ENCODE data around the gene SPATA32. TPM values are rescaled to one million over a fixed set of nuclear protein-coding genes. Genes with fewer than 3 reads are reported as not detected.
A peak's percentile ranks its signal among the peaks of the same experiment; 100 is the strongest.

SPATA32 gene
- total RNA-seq, 1 donor from 2014 or later: 0.28 TPM

DNA sequence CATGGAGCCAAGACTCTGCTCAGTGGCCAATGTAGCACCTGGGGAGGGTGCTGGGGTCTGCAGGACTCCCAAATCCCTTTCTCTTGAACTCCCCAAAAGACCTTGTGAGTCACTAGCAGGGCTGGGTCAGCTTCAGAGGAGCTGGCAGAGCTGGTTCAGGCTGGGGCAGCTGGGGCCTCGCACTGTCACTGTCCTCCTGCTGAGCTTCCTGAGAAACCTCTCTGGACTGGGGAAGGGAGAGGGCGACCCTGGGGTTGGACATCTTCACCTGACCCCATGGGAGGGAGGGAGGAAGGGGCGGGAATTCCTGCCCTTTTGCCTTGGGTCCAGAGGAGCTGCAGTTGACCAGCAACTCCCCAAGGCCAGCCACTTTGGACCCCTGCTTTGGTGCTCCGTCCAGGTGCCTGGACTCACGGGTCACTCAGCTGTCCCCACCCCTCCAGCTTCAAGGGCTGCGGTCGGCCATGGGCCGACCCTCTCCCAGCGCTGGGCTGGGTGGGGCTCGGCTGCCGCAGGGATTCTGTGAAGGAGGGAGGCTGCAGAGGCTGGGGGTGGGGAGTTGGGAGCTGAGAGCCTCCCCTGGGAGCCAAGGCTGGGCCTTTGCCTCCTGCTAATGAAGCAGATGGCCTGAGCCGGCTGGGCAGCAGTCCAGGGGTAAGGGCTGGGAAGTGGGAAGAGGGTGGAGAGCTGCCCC lies 31.0 kb downstream of the SPATA32 start:
- Mint-ChIP-seq H3K27me3 (no peaks in the 10 kb centered on the region), H3K4me1 (peaks cover 87% of the 10 kb centered on the region), H3K27ac (peak overlapping the region; percentile 94), H3K9me3 (no peaks in the 10 kb centered on the region), H3K4me3 (peak overlapping the region; percentile 99), H3K36me3 (ENCODE audit: low read depth) (peaks cover 54% of the 10 kb centered on the region)
- intact Hi-C loops (cut with micrococcal nuclease): no loop called here
- peak; percentile 62 for DNase-seq

- H3K4me3 Mint-ChIP-seq: peak overlapping the region; percentile 99
- peak; percentile 59 for DNase-seq
- H3K4me1 Mint-ChIP-seq: peaks cover 87% of the 10 kb centered on the region
- H3K27me3 Mint-ChIP-seq: no peaks in the 10 kb centered on the region
- no peaks in the 10 kb centered on the region for H3K9me3 Mint-ChIP-seq
- peak overlapping the region; percentile 94 for H3K27ac Mint-ChIP-seq
- intact Hi-C loops (cut with micrococcal nuclease): no loop called here
- peaks cover 52% of the 10 kb centered on the region for H3K36me3 Mint-ChIP-seq (ENCODE audit: low read depth)
Measured at GRCh38 chr17:45230410-45230786, 31.5 kb downstream of the SPATA32 start.

- peak; percentile 73 for DNase-seq
- peaks cover 51% of the 10 kb centered on the region for H3K36me3 Mint-ChIP-seq (ENCODE audit: low read depth)
Measured at GRCh38 chr17:45229681-45230409, 32.0 kb downstream of the SPATA32 start.

DNA sequence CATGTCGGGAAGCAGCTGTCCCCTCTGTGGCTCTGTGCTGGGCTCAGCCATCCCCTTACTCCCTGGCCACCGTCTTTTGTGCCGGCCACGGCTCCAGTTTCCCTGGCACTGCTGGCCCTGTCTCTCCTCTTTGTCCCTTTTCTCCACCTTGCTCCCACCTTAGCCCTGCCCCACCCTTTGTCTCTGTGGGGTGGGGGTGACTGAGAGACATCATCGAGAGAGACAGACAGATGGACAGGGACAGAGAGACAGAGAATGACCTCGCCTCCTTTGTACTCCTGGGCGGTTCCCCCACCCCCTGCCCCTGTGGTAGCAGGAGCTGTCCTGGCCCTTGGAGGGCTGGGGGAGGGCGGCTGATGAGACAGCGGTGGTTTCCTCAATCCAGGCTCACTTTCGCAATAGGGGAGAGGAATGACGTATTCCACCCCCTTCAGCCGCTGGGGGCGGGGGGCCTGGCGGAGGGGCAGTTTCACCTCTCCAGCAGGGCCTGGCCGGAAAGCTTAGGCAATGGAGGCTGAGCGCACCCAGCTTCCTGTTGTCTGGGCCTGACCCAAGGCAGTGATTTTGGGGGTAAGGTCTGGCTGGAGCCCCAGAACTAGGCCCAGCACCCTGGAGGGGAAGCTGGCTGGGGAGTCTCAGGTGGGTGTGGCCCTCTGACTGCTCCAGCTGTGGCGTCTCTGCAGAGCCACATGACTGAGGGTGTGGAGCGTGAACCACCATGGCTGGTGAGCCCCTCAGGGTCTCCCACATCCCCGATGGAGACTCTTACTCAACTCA lies 32.9 kb downstream of the SPATA32 start:
- H3K27ac Mint-ChIP-seq: peak overlapping the region; percentile 94
- peaks cover 81% of the 10 kb centered on the region for H3K4me1 Mint-ChIP-seq
- peaks cover 46% of the 10 kb centered on the region for H3K36me3 Mint-ChIP-seq (ENCODE audit: low read depth)
- intact Hi-C loops (cut with micrococcal nuclease): loop anchor here (1.0 to 5.0 kb wide), 6 partner anchors 9 to 167 kb away; partner anchors contain the start of genes HEXIM1, MAP3K14 and NMT1
- H3K4me3 Mint-ChIP-seq: peak overlapping the region; percentile 99
- H3K9me3 Mint-ChIP-seq: no peaks in the 10 kb centered on the region
- no peaks in the 10 kb centered on the region for H3K27me3 Mint-ChIP-seq
- peak; percentile 94 for DNase-seq

More at GRCh38 chr17:45229681-45230409, 32.0 kb downstream of the SPATA32 start:
- Mint-ChIP-seq H3K27me3 (no peaks in the 10 kb centered on the region), H3K4me3 (peak overlapping the region; percentile 99), H3K27ac (peak overlapping the region; percentile 94), H3K4me1 (peaks cover 87% of the 10 kb centered on the region), H3K9me3 (no peaks in the 10 kb centered on the region)
- intact Hi-C loops (cut with micrococcal nuclease): loop anchor here (1.0 to 5.0 kb wide), 6 partner anchors 10 to 168 kb away; partner anchors contain the start of genes HEXIM1, MAP3K14 and NMT1

DNA sequence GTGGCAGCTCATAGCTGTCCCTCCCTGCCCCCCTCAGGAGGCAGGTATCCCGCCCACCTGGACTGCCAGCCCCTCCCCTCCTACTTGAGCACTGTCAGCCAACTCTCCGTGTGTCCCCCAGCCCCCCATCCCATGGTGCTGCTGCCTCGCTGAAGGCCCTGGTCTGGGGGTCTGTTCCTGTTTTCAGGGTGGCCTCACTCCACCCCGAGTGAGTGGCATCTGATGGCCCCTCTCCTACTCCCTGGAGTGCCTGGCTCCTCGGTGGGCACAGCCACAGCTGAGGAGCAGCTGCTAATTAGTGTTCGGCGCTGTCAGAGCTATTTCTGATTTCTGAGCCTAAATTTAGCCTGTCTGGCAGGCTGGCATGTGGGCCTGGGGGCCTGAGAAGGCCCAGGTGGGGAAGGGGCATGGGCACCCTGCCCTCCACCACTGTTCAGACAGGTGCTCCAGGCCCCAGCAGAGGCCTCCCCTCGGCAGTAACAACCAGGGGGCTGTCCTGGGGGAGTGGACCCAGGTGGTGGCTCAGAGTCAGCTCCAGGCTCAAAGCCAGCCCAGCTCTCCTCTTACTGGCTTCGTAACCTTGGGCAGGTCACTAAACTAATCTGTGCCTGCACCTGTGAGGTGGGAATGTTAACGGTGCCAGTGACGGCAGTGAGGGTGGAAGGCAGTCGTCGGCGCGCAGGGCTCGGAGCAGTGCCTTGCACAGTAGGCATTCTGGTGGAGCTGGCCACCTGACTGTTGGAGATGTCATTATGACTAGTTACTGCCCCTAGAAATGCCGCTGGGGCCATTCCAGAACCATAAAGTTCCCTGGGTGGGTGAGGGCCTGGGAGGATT lies 33.8 kb downstream of the SPATA32 start:
- H3K36me3 Mint-ChIP-seq (ENCODE audit: low read depth): peaks cover 44% of the 10 kb centered on the region
- peak overlapping the region; percentile 94 for H3K27ac Mint-ChIP-seq
- peak; percentile 72 for DNase-seq
- no peaks in the 10 kb centered on the region for H3K9me3 Mint-ChIP-seq
- H3K27me3 Mint-ChIP-seq: no peaks in the 10 kb centered on the region
- intact Hi-C loops (cut with micrococcal nuclease): loop anchor here (2.0 to 5.0 kb wide), 3 partner anchors 67 to 166 kb away; partner anchors contain the start of genes HEXIM1, HEXIM2 and NMT1
- peaks cover 79% of the 10 kb centered on the region for H3K4me1 Mint-ChIP-seq
- peak overlapping the region; percentile 99 for H3K4me3 Mint-ChIP-seq

DNA sequence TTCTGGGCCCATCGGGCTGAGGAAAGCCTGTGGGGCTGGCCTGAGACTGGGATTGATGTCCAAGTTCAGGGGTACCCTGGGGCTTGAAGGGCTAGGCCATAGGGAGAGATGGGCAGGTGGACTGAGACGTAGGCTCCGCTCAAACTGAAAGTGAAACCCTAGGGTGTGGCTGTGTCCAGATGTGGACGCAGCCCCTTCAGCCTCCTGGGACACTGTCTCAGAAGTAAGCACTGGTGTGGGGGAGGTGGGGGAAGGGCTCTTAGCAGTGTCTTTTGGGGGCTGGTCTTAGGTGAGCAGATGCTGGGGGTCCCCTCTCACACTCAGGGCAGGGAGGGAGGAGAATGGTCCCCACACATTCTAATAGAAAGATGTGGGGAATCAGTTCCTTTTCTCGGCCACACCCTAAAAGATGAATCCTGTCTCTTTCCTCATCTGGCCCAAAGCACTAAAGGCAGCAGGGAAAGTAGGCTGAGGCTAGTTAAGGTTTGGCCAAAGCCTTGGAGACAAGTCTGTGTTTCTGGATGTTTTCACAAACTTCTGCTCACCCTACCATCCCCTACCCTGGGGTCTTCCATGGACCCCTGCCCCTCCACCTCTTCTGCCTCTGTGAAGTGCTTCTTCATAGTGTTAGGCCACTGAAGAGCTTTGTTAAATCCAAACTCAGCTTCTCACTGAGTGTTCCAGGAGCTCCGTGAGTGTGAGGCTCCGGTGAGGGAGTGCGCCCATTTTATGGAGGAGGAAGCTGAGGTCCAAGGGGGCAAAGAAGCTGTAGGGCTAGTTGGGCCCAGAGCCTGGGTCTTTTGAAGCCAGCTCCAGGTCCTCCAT lies 34.6 kb downstream of the SPATA32 start:
- Mint-ChIP-seq H3K27ac (peak overlapping the region; percentile 94), H3K4me3 (peak overlapping the region; percentile 99), H3K36me3 (ENCODE audit: low read depth) (peaks cover 45% of the 10 kb centered on the region), H3K4me1 (peaks cover 72% of the 10 kb centered on the region), H3K9me3 (no peaks in the 10 kb centered on the region), H3K27me3 (no peaks in the 10 kb centered on the region)
- DNase-seq: peak; percentile 81
- intact Hi-C loops (cut with micrococcal nuclease): loop anchor here (2.0 to 5.0 kb wide), 2 partner anchors 67 to 165 kb away; partner anchors contain the start of genes HEXIM2 and NMT1

GRCh38 chr17:45226576-45226975 lies 35.3 kb downstream of the SPATA32 start:
- DNase-seq: peak; percentile 72
- peak overlapping the region; percentile 99 for H3K4me3 Mint-ChIP-seq
- peak overlapping the region; percentile 94 for H3K27ac Mint-ChIP-seq
- H3K36me3 Mint-ChIP-seq (ENCODE audit: low read depth): peaks cover 41% of the 10 kb centered on the region
- H3K27me3 Mint-ChIP-seq: no peaks in the 10 kb centered on the region
- H3K9me3 Mint-ChIP-seq: no peaks in the 10 kb centered on the region
- intact Hi-C loops (cut with micrococcal nuclease): loop anchor here (1.0 to 5.0 kb wide), 3 partner anchors 9 to 164 kb away; partner anchors contain the start of genes HEXIM2 and NMT1
- peaks cover 64% of the 10 kb centered on the region for H3K4me1 Mint-ChIP-seq

GRCh38 chr17:45225964-45226530 lies 35.8 kb downstream of the SPATA32 start:
- DNase-seq: peak; percentile 97
- Mint-ChIP-seq H3K4me1 (peaks cover 61% of the 10 kb centered on the region), H3K27me3 (no peaks in the 10 kb centered on the region), H3K36me3 (ENCODE audit: low read depth) (peaks cover 41% of the 10 kb centered on the region), H3K27ac (peak overlapping the region; percentile 94), H3K4me3 (peak overlapping the region; percentile 99), H3K9me3 (no peaks in the 10 kb centered on the region)
- intact Hi-C loops (cut with micrococcal nuclease): loop anchor here (1.0 to 5.0 kb wide), 3 partner anchors 9 to 164 kb away; partner anchors contain the start of genes HEXIM2 and NMT1

DNA sequence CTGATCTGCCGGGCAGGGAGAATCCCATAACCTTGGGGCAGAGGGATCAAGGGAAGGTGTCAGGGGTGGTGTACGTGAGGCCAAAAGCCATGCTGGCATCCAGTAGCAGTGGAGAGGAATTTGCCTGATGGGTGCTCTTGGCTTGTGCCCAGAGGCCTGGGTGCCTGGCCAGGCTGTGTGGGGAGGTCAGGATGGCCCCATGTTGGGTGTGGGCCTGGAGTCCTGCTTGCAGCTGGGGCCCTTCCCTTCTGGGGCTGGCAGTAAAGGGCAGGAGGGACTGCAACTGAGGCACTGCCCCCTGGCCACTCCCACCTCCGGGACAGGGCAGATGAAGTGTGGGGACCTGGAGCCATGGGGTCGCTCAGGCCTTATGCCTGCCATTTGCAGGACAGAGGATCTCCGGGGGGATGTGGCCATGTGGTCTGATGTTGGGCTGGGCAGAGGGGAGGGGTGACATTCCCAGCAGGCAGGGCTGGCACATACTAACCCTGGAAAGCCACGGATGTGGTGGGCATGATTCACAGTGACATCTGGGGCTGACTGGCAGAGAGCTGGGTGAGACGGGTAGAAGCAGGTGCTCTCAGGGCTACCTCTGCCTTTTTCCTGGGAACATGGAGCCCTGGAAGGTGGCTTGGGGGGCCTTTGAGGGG lies 36.7 kb downstream of the SPATA32 start:
- Mint-ChIP-seq H3K4me1 (peaks cover 60% of the 10 kb centered on the region), H3K9me3 (no peaks in the 10 kb centered on the region)
- intact Hi-C loops (cut with micrococcal nuclease): loop anchor here (5.0 kb wide), 1 partner anchor 163 kb away; the partner anchor contains the start of gene NMT1

DNA sequence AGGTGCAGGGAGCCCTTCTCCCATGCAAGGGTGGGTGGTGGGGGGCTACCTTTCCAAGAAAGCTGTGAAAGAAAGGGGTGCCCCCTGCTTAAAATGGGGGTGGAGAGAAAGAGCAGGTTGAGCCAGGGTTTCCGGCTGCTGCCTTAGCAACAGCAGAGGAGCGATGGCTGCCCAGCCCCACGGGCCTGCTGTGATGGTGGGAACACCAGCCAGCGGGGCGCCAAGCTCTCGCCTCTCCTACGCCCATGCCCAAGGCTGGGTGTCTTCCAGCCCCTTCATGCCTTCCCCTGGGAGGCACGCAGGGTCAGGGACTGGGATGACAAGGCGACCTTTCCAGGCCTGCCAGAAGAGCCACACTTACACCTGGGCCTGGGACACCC lies 37.2 kb downstream of the SPATA32 start:
- Mint-ChIP-seq H3K27me3 (no peaks in the 10 kb centered on the region), H3K9me3 (no peaks in the 10 kb centered on the region), H3K27ac (peak overlapping the region; percentile 94), H3K4me1 (peaks cover 60% of the 10 kb centered on the region), H3K4me3 (peak overlapping the region; percentile 99), H3K36me3 (ENCODE audit: low read depth) (peaks cover 45% of the 10 kb centered on the region)
- intact Hi-C loops (cut with micrococcal nuclease): loop anchor here (5.0 kb wide), 1 partner anchor 162 kb away; the partner anchor contains the start of gene NMT1
- DNase-seq: peak; percentile 80

More for the DNA sequence above, 36.7 kb downstream of the SPATA32 start:
- Mint-ChIP-seq H3K27me3 (no peaks in the 10 kb centered on the region), H3K4me3 (peak overlapping the region; percentile 99), H3K36me3 (ENCODE audit: low read depth) (peaks cover 45% of the 10 kb centered on the region), H3K27ac (peak overlapping the region; percentile 94)
- peak; percentile 77 for DNase-seq
